ENCODE results near the gene CD247. TPM values are rescaled to one million over a fixed set of nuclear protein-coding genes. Genes with fewer than 3 reads are reported as not detected.

Gene CD247
- total RNA-seq, 1 donor from 2014 or later, result not detected

- DNase-seq (ENCODE audit: low read depth), result no peak
Observed at GRCh38 chr1:167512046-167512654, 6.2 kb downstream of the CD247 start.

- no peak for DNase-seq (ENCODE audit: low read depth)
Observed at GRCh38 chr1:167511374-167511986, 6.8 kb downstream of the CD247 start.

- DNase-seq (ENCODE audit: low read depth), result no peak
Observed at GRCh38 chr1:167510881-167511280, 7.4 kb downstream of the CD247 start.

- DNase-seq (ENCODE audit: low read depth), result no peak
Observed at GRCh38 chr1:167510244-167510643, 8.1 kb downstream of the CD247 start.

- DNase-seq (ENCODE audit: low read depth), result no peak
Observed at GRCh38 chr1:167509587-167509986, 8.7 kb downstream of the CD247 start.

GRCh38 chr1:167507719-167508118, 10.6 kb downstream of the CD247 start:
- no peak for DNase-seq (ENCODE audit: low read depth)

GRCh38 chr1:167504467-167504827, 13.9 kb downstream of the CD247 start:
- no peak for DNase-seq (ENCODE audit: low read depth)

- no peak for DNase-seq (ENCODE audit: low read depth)
Observed at GRCh38 chr1:167503626-167504466, 14.5 kb downstream of the CD247 start.

GRCh38 chr1:167502719-167503462, 15.4 kb downstream of the CD247 start:
- no peak for DNase-seq (ENCODE audit: low read depth)

GRCh38 chr1:167502192-167502551, 16.2 kb downstream of the CD247 start:
- DNase-seq (ENCODE audit: low read depth), result no peak

- no peak for DNase-seq (ENCODE audit: low read depth)
Observed at GRCh38 chr1:167501515-167502191, 16.7 kb downstream of the CD247 start.

GRCh38 chr1:167500283-167500860, 18.0 kb downstream of the CD247 start:
- DNase-seq (ENCODE audit: low read depth), result no peak

- DNase-seq (ENCODE audit: low read depth), result no peak
Observed at GRCh38 chr1:167499664-167500101, 18.6 kb downstream of the CD247 start.

- no peak for DNase-seq (ENCODE audit: low read depth)
Observed at GRCh38 chr1:167499106-167499505, 19.2 kb downstream of the CD247 start.

- no peak for DNase-seq (ENCODE audit: low read depth)
Observed at GRCh38 chr1:167496797-167497619, 21.3 kb downstream of the CD247 start.

GRCh38 chr1:167493372-167493771, 25.0 kb downstream of the CD247 start:
- DNase-seq (ENCODE audit: low read depth), result no peak

GRCh38 chr1:167492481-167492910, 25.8 kb downstream of the CD247 start:
- no peak for DNase-seq (ENCODE audit: low read depth)

GRCh38 chr1:167491586-167492461, 26.5 kb downstream of the CD247 start:
- DNase-seq (ENCODE audit: low read depth), result no peak

GRCh38 chr1:167490765-167491164, 27.6 kb downstream of the CD247 start:
- DNase-seq (ENCODE audit: low read depth), result no peak

Data from myocyte (in vitro differentiated cells).